Measurements from ENCODE around the gene NCAM1. TPM values are rescaled to one million over a fixed set of nuclear protein-coding genes. Genes with fewer than 3 reads are reported as not detected.

Gene NCAM1
- total and polyA plus RNA-seq, 2 of the 13 experiments (the other 11 are each of a cell fraction or from before 2014, with no cell fraction given) = 0.05 TPM; not detected in 1

- TF ChIP-seq THRA (CRISPR knock-in tag; IDR thresholded peaks at IDR 0.05; ENCODE audit: borderline replicate concordance) (no peak), TAF15 (IDR thresholded peaks at IDR 0.05; ENCODE audit: low read depth, low read length, poor library complexity, severe bottlenecking) (no peak), ZNF343 (CRISPR knock-in tag; IDR thresholded peaks at IDR 0.05) (no peak), SMAD1 (CRISPR knock-in tag; IDR thresholded peaks at IDR 0.05; ENCODE audit: borderline replicate concordance, low read depth) (no peak), ZFP82 (CRISPR knock-in tag; IDR thresholded peaks at IDR 0.05; ENCODE audit: borderline replicate concordance) (no peak), ZGPAT (CRISPR knock-in tag; IDR thresholded peaks at IDR 0.05) (no peak), ZSCAN31 (CRISPR knock-in tag; IDR thresholded peaks at IDR 0.05; ENCODE audit: low read depth) (no peak), PCBP2 (optimal IDR thresholded peaks at IDR 0.05; ENCODE audit: low read depth, low read length, poor library complexity, severe bottlenecking) (no peak), BATF2 (CRISPR knock-in tag; IDR thresholded peaks at IDR 0.05) (no peak), PAWR (CRISPR knock-in tag; IDR thresholded peaks at IDR 0.05; ENCODE audit: borderline replicate concordance) (no peak), HMG20A (CRISPR knock-in tag; IDR thresholded peaks at IDR 0.05; ENCODE audit: borderline replicate concordance) (no peak)
Observed at GRCh38 chr11:113091481-113091780, 130.2 kb downstream of the NCAM1 start (continued).
